Peyer's patch (tissue), 4 donors: ENCODE results near the gene CENPT. TPM values are rescaled to one million over a fixed set of nuclear protein-coding genes. Genes with fewer than 3 reads are reported as not detected.
"Not testable (repeated sequence)": the region's sequence is repeated elsewhere in the genome, so short reads cannot be mapped to it uniquely, and the experiment has no call there.

Source experiments
- DNase-seq, 3 donors: peaks; one replicate each; pipeline ENCODE4 v3.0.0-alpha.2; 2017 to 2019
- H3K27ac ChIP-seq, 4 donors: fragments of 200-600 bp; sonication (generic); one replicate each; pipeline ENCODE4 v1.5.1; 2016 to 2019
- H3K27me3 ChIP-seq, 2 donors: fragments of 200-600 bp; sonication (generic); one replicate each; pipeline ENCODE4 v1.5.1; 2019
- H3K36me3 ChIP-seq, 3 donors: fragments of 200-600 bp; sonication (generic); one replicate each; pipeline ENCODE4 v1.5.1; 2016 to 2019
- H3K4me1 ChIP-seq, 4 donors: fragments of 200-600 bp; sonication (generic); one replicate each; pipeline ENCODE4 v1.5.1; 2016 to 2019
- H3K4me3 ChIP-seq, 4 donors: fragments of 200-600 bp; sonication (generic); 1 replicate in 3 of 4; 2 replicates in 1 of 4; pipeline ENCODE4 v1.5.1; 2016 to 2019; ENCODE audit warnings: mild to moderate bottlenecking in 1 of 4
- H3K9me3 ChIP-seq, 4 donors: fragments of 200-600 bp; sonication (generic); one replicate each; pipeline ENCODE4 v1.5.1; 2016 to 2019; ENCODE audit warnings: mild to moderate bottlenecking in 1 of 4
- POLR2A ChIP-seq, 2 donors: fragments of 450-650 bp; IDR thresholded peaks; one replicate each; pipeline ENCODE4 v1.5.1; 2017; ENCODE audit warnings: antibody characterized with exemption in 2 of 2, mild to moderate bottlenecking in 2 of 2, moderate library complexity in 2 of 2
- total RNA-seq, 4 donors: library from RNA; depleted of rRNA; stranded (reverse); fragments of >200 nt; gene quantifications; one replicate each; pipeline ENCODE4 v1.1.0, GENCODE V29; 2016
- TF ChIP-seq, protein P1 (sequence below), 6 experiments: fragments of 450-650 bp in 4 of 6; fragments of 200-600 bp in 2 of 6; sonication (generic) in 1 of 6; IDR thresholded peaks; one replicate each; pipeline ENCODE4 v1.5.1; 2017 to 2019; ENCODE audit warnings: antibody characterized with exemption in 6 of 6, mild to moderate bottlenecking in 3 of 6, moderate library complexity in 1 of 6

The CENPT gene
- total RNA-seq, 4 donors from 2014 or later, result 64.8 to 138 (median 94.6) TPM

DNA sequence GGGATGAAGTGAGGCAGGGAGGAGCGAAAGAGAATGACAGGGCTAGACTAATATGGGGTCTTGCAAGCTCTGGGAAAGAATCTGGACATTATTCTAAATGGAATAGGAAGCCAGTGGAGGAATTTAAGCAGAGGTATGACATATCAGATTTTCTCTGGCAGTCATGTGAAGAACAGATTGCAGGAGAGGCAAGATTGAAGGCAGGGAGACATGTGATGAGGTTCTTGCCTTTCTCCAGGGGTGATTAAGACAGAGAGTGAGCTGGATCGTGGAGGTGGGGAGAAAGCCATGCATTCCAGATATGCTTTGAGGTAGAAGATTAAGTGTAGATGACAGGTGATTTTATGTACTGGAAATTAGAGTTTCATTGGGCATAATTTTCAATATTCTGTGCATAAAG lies 9.7 kb downstream of the CENPT start:
- Histone ChIP-seq H3K36me3 (no peaks in the 10 kb centered on the region), H3K27me3 (no peaks in the 10 kb centered on the region), H3K9me3 (no peaks in the 10 kb centered on the region), H3K4me1 (peaks cover 0 to 8% (median 5%) of the 10 kb centered on the region in 4 donors), H3K27ac (no peak overlapping the region), H3K4me3 (no peak overlapping the region)
- TF ChIP-seq, protein P1, sequence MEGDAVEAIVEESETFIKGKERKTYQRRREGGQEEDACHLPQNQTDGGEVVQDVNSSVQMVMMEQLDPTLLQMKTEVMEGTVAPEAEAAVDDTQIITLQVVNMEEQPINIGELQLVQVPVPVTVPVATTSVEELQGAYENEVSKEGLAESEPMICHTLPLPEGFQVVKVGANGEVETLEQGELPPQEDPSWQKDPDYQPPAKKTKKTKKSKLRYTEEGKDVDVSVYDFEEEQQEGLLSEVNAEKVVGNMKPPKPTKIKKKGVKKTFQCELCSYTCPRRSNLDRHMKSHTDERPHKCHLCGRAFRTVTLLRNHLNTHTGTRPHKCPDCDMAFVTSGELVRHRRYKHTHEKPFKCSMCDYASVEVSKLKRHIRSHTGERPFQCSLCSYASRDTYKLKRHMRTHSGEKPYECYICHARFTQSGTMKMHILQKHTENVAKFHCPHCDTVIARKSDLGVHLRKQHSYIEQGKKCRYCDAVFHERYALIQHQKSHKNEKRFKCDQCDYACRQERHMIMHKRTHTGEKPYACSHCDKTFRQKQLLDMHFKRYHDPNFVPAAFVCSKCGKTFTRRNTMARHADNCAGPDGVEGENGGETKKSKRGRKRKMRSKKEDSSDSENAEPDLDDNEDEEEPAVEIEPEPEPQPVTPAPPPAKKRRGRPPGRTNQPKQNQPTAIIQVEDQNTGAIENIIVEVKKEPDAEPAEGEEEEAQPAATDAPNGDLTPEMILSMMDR (IDR thresholded peaks at IDR 0.05), result no peak
- no peak for TF ChIP-seq POLR2A (IDR thresholded peaks at IDR 0.05)
- DNase-seq, result no peak

DNA sequence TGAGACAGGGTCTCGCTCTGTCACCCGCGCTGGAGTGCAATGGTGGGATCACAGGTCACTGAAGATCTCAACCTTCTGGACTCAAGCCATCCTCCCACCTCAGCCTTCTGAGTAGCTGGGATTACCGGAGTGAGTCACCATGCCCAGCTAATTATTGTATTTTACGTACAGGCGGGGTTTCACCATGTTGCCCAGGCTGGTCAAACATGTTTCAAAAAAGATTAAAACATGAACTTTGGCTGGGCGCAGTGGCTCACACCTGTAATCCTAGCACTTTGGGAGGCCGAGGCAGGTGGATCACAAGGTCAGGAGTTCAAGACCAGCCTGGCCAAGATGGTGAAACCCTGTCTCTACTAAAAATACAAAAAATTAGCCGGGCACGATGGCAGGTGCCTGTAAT lies 10.3 kb downstream of the CENPT start:
- H3K4me1 ChIP-seq, DNase-seq, H3K27ac ChIP-seq, H3K27me3 ChIP-seq, H3K4me3 ChIP-seq, H3K9me3 ChIP-seq, H3K36me3 ChIP-seq: not testable (repeated sequence)

DNA sequence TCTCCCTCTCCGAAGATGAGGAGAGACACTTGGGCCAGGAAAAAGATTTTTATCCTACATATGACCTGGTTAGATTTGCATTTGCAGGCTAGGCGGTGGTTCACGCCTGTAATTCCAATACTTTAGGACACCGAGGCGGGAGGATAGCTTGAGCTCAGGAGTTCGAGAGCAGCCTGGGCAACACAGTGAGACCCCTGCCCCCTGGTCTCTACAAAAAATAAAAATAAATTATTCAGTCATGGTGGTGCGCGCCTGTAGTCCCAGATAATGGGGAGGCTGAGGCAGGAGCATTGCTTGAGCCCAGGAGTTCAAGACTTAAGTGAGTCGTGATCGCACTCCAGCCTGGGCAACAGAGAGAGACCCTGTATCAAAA lies 13.3 kb downstream of the CENPT start:
- TF ChIP-seq, protein P1 (IDR thresholded peaks at IDR 0.05), result no peak
- no peak for TF ChIP-seq POLR2A (IDR thresholded peaks at IDR 0.05)
- no peak for DNase-seq
- H3K27ac ChIP-seq, result peak overlapping the region in 3 of 4 donors; percentile 31 to 75 (median 60)
- no peaks in the 10 kb centered on the region for H3K9me3 ChIP-seq
- H3K27me3 ChIP-seq, result no peaks in the 10 kb centered on the region
- peaks cover 0 to 31% (median 0%) of the 10 kb centered on the region in 3 donors for H3K36me3 ChIP-seq
- H3K4me1 ChIP-seq, result peaks cover 0 to 10% (median 7%) of the 10 kb centered on the region in 4 donors
- H3K4me3 ChIP-seq, result peak overlapping the region; percentile 60 to 96 (median 75)

DNA sequence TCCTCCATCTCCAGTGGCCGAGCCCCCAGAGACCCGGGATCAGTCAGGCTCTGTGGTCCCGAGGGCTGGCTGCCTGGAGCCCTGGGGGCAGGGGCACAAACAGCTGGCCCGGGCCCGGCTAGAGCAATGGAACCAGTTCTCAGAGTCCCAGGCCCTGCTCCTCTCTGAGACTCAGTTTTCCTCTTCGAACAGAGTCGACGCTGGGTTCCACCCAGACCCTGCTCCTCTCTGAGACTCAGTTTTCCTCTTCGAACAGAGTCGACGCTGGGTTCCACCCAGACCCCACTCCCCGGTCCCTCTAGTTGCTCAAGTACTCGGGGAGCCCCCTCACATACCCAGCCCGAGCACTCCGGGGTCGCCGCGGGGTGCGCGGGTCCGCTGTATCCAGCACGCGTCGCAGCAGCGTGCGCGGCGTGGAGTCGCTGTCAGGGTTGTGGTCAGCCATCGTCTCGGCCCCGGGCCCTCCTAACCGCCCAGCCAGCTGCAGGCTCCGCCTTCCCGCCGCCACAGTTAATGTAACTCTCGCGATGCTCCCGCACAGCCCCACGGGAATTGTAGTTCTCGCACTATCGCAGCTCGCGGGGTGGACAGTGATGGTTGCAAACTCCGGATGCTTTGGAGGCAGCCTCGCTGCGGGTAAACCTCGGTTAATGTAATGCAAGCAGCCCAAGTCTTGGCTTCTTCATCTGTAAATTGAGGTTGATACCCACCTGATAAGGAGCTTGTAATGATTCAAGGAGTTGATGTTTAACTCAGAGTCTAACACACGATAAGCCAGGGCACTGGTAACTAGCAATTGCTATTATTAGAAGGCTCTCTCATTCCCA lies 13.9 kb downstream of the CENPT start:
- H3K27me3 ChIP-seq, result no peaks in the 10 kb centered on the region

DNA sequence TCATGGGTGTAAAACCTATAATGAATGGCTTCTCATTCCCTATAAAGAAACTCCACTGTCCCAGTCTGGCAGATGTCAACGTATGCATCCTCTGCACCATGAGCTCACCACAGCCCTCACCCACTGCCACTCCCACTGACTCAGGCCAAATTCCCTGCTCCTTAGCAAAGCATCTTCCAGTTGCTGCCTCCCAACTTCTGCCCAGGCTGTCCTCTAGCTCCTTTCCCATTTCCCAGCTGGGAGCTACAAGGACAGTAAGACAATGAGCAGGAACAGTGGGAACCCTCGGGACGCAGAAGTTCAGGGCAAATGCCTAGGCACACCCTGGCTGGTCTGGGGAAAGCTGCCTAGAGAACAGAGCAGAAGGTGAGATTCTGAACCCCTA lies 14.5 kb downstream of the CENPT start:
- no peak for DNase-seq
- H3K27ac ChIP-seq, result peak overlapping the region in 3 of 4 donors; percentile 36 to 76 (median 75)
- TF ChIP-seq POLR2A (IDR thresholded peaks at IDR 0.05), result no peak
- TF ChIP-seq, protein P1 (IDR thresholded peaks at IDR 0.05), result no peak

More for the DNA sequence above, 13.9 kb downstream of the CENPT start:
- Histone ChIP-seq H3K9me3 (no peaks in the 10 kb centered on the region), H3K36me3 (peaks cover 0 to 37% (median 0%) of the 10 kb centered on the region in 3 donors), H3K4me3 (peak overlapping the region; percentile 60 to 96 (median 75)), H3K4me1 (peaks cover 0 to 10% (median 7%) of the 10 kb centered on the region in 4 donors), H3K27ac (peak overlapping the region; percentile 36 to 76 (median 68))
- peak; percentile 92 to 98 (median 95) for DNase-seq
- peak; percentile 42 to 76 for TF ChIP-seq POLR2A (IDR thresholded peaks at IDR 0.05)
- TF ChIP-seq, protein P1 (IDR thresholded peaks at IDR 0.05), result no peak

DNA sequence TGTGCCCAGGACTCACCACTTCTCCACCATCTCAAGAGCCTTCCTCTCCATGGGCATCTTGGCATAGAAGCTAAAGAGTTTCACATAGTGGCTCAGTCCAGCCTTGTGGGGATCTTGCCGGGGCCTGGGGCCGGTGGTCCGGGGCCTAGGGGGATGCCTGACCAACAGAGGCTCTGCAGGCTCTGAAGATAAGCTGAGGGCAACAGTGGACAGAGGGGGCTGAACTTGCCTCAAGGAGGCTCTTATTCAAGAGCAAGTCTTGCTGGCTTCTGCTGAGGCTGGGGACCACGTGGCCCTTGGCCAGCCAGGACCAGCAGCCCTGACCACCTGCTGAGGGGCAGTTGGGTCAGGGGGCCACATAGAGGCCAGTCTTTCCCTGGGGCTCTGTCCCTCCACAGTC lies 18.8 kb downstream of the CENPT start:
- H3K4me3 ChIP-seq, result no peak overlapping the region
- peaks cover 0 to 10% (median 5%) of the 10 kb centered on the region in 4 donors for H3K4me1 ChIP-seq
- no peaks in the 10 kb centered on the region for H3K27me3 ChIP-seq
- DNase-seq, result no peak
- no peaks in the 10 kb centered on the region for H3K9me3 ChIP-seq
- TF ChIP-seq, protein P1 (IDR thresholded peaks at IDR 0.05), result no peak
- TF ChIP-seq POLR2A (IDR thresholded peaks at IDR 0.05), result no peak
- H3K36me3 ChIP-seq, result peaks cover 0 to 44% (median 0%) of the 10 kb centered on the region in 3 donors
- no peak overlapping the region for H3K27ac ChIP-seq

More for the DNA sequence above, 14.5 kb downstream of the CENPT start:
- no peaks in the 10 kb centered on the region for H3K27me3 ChIP-seq
- peaks cover 0 to 37% (median 0%) of the 10 kb centered on the region in 3 donors for H3K36me3 ChIP-seq
- peak overlapping the region; percentile 60 to 96 (median 75) for H3K4me3 ChIP-seq
- H3K4me1 ChIP-seq, result peaks cover 0 to 10% (median 7%) of the 10 kb centered on the region in 4 donors
- H3K9me3 ChIP-seq, result no peaks in the 10 kb centered on the region
